A673 (cell line): ENCODE results near the gene VWDE. TPM values are rescaled to one million over a fixed set of nuclear protein-coding genes. Genes with fewer than 3 reads are reported as not detected.

ENCODE experiments used
- BruUV-seq: library from RNA; stranded (reverse); fragments of 400-500 nt; replicated peaks from 2 replicates; lab custom pipeline; 2021; lab: Mats Ljungman, UMichigan
- CTCF ChIA-PET: fragments of 300-600 bp; sonication (Branson Sonifier 250); formaldehyde crosslinking; loops from one replicate; lab custom pipeline; 2022; ENCODE audit warnings: antibody characterized with exemption; lab: Charles Lee
- POLR2A ChIA-PET: fragments of 300-600 bp; sonication (Branson Sonifier 250); formaldehyde crosslinking; loops from one replicate; lab custom pipeline; 2022; ENCODE audit warnings: antibody characterized with exemption; ENCODE audit not compliant: low non-redundant PET; lab: Charles Lee
- DNase-seq: peaks from one replicate; pipeline ENCODE4 v3.0.0-alpha.2; 2015; ENCODE audit warnings: low spot score
- H3K27ac ChIP-seq: fragments of 200-600 bp; sonication (generic); 2 replicates; pipeline ENCODE4 v1.5.1; 2016; ENCODE audit warnings: mixed run types, low read depth, mild to moderate bottlenecking, mixed read lengths, antibody characterized with exemption, low read length; ENCODE audit not compliant: poor library complexity, severe bottlenecking
- H3K27me3 ChIP-seq: fragments of 200-600 bp; sonication (generic); replicated peaks from 2 replicates; pipeline ENCODE4 v1.6.1; 2017; ENCODE audit warnings: mixed run types, low read depth, mild to moderate bottlenecking, mixed read lengths, antibody characterized with exemption, low read length; ENCODE audit not compliant: insufficient read depth, poor library complexity
- H3K36me3 ChIP-seq: fragments of 200-600 bp; sonication (generic); 2 replicates; pipeline ENCODE4 v1.6.1; 2016; ENCODE audit warnings: mixed run types, mild to moderate bottlenecking, mixed read lengths, antibody characterized with exemption, low read length; ENCODE audit not compliant: insufficient read depth, poor library complexity, severe bottlenecking
- H3K4me1 ChIP-seq: fragments of 200-600 bp; sonication (generic); 2 replicates; pipeline ENCODE4 v1.6.1; 2017; ENCODE audit warnings: mixed run types, mild to moderate bottlenecking, mixed read lengths, antibody characterized with exemption, low read length; ENCODE audit not compliant: insufficient read depth, poor library complexity, severe bottlenecking
- H3K4me3 ChIP-seq: fragments of 200-600 bp; sonication (generic); 2 replicates; pipeline ENCODE4 v1.5.1; 2016; ENCODE audit warnings: low read depth, mixed run types, mild to moderate bottlenecking, mixed read lengths, low read length; ENCODE audit not compliant: poor library complexity, severe bottlenecking
- H3K9me3 ChIP-seq: fragments of 200-600 bp; sonication (generic); 2 replicates; pipeline ENCODE4 v1.6.1; 2016; ENCODE audit warnings: mixed run types, low read depth, mild to moderate bottlenecking, mixed read lengths, antibody characterized with exemption, low read length; ENCODE audit not compliant: poor library complexity, severe bottlenecking
- CTCF ChIP-seq: fragments of 300-800, 200-600 bp; sonication (generic); conservative IDR thresholded peaks from 2 replicates; pipeline ENCODE4 v1.5.1; 2017; ENCODE audit warnings: low read depth, mild to moderate bottlenecking, antibody characterized with exemption, low read length, moderate library complexity, mixed read lengths
- EZH2 ChIP-seq: fragments of 200-600 bp; sonication (generic); IDR thresholded peaks from 2 replicates; pipeline ENCODE4 v1.6.1; 2017; ENCODE audit warnings: borderline replicate concordance, low read depth, mild to moderate bottlenecking, mixed read lengths, antibody characterized with exemption, low read length; ENCODE audit not compliant: poor library complexity, severe bottlenecking
- intact Hi-C: fragments of 100-400 bp; cut with micrococcal nuclease; formaldehyde crosslinking; loops from one replicate; pipeline ENCODE4 v1.10.0; 2022; ENCODE audit not compliant: unreplicated experiment
- total RNA-seq: library from RNA; stranded (reverse); gene quantifications from 2 replicates; pipeline ENCODE4 v1.2.3, GENCODE V29; 2021

Gene VWDE
- total RNA-seq, 1 experiment from 2014 or later, result 0.32 TPM

- TF ChIP-seq EZH2 (no peak), CTCF (no peak)
- intact Hi-C loops, result no loop called here
- Histone ChIP-seq H3K27ac (no peak overlapping the region), H3K36me3 (no peaks in the 10 kb centered on the region), H3K4me3 (no peak overlapping the region), H3K4me1 (no peaks in the 10 kb centered on the region), H3K9me3 (no peaks in the 10 kb centered on the region), H3K27me3 (peaks cover 8% of the 10 kb centered on the region)
- no TSS peak for BruUV-seq
- ChIA-PET CTCF (no interaction called here), POLR2A (no interaction called here)
- no peak for DNase-seq
These were observed 1.3 kb downstream of the VWDE start for GRCh38 chr7:12402365-12402725.

- H3K4me3 ChIP-seq, result no peak overlapping the region
- H3K9me3 ChIP-seq, result no peaks in the 10 kb centered on the region
- ChIA-PET CTCF (no interaction called here), POLR2A (no interaction called here)
- intact Hi-C loops, result no loop called here
- TF ChIP-seq CTCF, result no peak
- TF ChIP-seq EZH2, result no peak
- peaks cover 8% of the 10 kb centered on the region for H3K27me3 ChIP-seq
- no peak overlapping the region for H3K27ac ChIP-seq
- BruUV-seq, result no TSS peak
- DNase-seq, result no peak
- H3K4me1 ChIP-seq, result no peaks in the 10 kb centered on the region
- H3K36me3 ChIP-seq, result no peaks in the 10 kb centered on the region
These were observed 1.9 kb downstream of the VWDE start for GRCh38 chr7:12401538-12402364.

GRCh38 chr7:12398186-12398585 is 5.5 kb downstream of the VWDE start:
- no TSS peak for BruUV-seq
- intact Hi-C loops, result no loop called here
- POLR2A ChIA-PET, result no interaction called here

More at GRCh38 chr7:12398186-12398585, 5.5 kb downstream of the VWDE start:
- CTCF ChIA-PET, result no interaction called here
- Histone ChIP-seq H3K4me1 (no peaks in the 10 kb centered on the region), H3K27me3 (peaks cover 8% of the 10 kb centered on the region), H3K27ac (no peak overlapping the region), H3K36me3 (no peaks in the 10 kb centered on the region), H3K4me3 (no peak overlapping the region), H3K9me3 (no peaks in the 10 kb centered on the region)
- TF ChIP-seq CTCF (no peak), EZH2 (no peak)
- DNase-seq, result no peak
